22Rv1 (cell line): ENCODE measurements around the gene SERPINA5.

Source experiments
- ZFX ChIP-seq: fragments of 450-650 bp; IDR thresholded peaks from 2 replicates; pipeline ENCODE4 v1.6.1; 2017; ENCODE audit warnings: antibody characterized with exemption, borderline replicate concordance
- TF ChIP-seq, protein P1 (sequence below): fragments of 450-650 bp; IDR thresholded peaks from 2 replicates; pipeline ENCODE4 v1.5.1; 2017; ENCODE audit warnings: mild to moderate bottlenecking

DNA sequence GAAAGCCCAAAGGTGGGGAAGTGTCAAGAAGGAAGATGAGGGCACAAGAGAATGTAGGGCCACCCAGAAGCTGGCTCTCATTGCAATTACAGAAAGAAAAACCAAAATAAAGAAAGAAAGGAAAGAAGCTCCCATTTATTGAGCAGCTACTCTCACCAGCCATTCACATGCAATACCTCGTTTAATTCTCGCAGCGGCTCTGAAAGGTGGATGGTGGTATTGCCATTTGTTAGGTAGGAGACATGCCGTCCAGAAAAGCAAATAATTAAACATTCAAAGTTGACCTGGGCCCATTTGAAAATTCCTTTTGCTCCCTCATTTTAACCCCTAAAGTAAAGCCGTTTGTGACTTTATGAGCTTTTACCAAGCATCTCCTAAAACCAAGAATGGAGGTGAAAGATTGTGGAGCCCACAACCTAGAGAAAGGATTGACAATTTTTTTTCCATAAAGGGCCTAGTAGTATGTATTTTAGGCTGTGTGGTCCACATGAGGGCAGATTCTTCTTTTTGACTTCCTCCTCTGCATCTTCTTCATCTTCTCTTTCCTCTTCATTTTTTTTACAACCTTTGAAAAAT, 36.2 kb downstream of the SERPINA5 start:
- TF ChIP-seq, protein P1, sequence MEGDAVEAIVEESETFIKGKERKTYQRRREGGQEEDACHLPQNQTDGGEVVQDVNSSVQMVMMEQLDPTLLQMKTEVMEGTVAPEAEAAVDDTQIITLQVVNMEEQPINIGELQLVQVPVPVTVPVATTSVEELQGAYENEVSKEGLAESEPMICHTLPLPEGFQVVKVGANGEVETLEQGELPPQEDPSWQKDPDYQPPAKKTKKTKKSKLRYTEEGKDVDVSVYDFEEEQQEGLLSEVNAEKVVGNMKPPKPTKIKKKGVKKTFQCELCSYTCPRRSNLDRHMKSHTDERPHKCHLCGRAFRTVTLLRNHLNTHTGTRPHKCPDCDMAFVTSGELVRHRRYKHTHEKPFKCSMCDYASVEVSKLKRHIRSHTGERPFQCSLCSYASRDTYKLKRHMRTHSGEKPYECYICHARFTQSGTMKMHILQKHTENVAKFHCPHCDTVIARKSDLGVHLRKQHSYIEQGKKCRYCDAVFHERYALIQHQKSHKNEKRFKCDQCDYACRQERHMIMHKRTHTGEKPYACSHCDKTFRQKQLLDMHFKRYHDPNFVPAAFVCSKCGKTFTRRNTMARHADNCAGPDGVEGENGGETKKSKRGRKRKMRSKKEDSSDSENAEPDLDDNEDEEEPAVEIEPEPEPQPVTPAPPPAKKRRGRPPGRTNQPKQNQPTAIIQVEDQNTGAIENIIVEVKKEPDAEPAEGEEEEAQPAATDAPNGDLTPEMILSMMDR: no peak
- no peak for TF ChIP-seq ZFX
